Left hindlimb (tissue), 1 donor: ENCODE data around the gene LIMS2.
A peak's percentile ranks its signal among the peaks of the same experiment; 100 is the strongest.

Source experiments
- DNase-seq: peaks from one replicate; pipeline ENCODE4 v3.0.0-alpha.2; 2018

The LIMS2 gene

GRCh38 chr2:127700527-127701192 is 25.3 kb upstream of the LIMS2 start:
- DNase-seq, result no peak

- DNase-seq, result no peak
Measured at GRCh38 chr2:127698553-127699355, 23.4 kb upstream of the LIMS2 start.

- DNase-seq, result no peak
Measured at GRCh38 chr2:127697482-127698180, 22.3 kb upstream of the LIMS2 start.

- DNase-seq, result no peak
Measured at GRCh38 chr2:127695491-127696472, 20.5 kb upstream of the LIMS2 start.

GRCh38 chr2:127694986-127695385 is 19.7 kb upstream of the LIMS2 start:
- DNase-seq, result no peak

GRCh38 chr2:127690696-127691095 is 15.4 kb upstream of the LIMS2 start:
- no peak for DNase-seq

- DNase-seq, result no peak
Measured at GRCh38 chr2:127688405-127688804, 13.1 kb upstream of the LIMS2 start.

- no peak for DNase-seq
Measured at GRCh38 chr2:127685410-127686080, 10.2 kb upstream of the LIMS2 start.

GRCh38 chr2:127683757-127684156 is 8.4 kb upstream of the LIMS2 start:
- DNase-seq, result no peak

GRCh38 chr2:127683056-127683455 is 7.7 kb upstream of the LIMS2 start:
- no peak for DNase-seq

GRCh38 chr2:127681976-127682857 is 6.9 kb upstream of the LIMS2 start:
- DNase-seq, result no peak

- DNase-seq, result no peak
Measured at GRCh38 chr2:127681288-127681804, 6.0 kb upstream of the LIMS2 start.

GRCh38 chr2:127680706-127681287 is 5.5 kb upstream of the LIMS2 start:
- DNase-seq, result no peak

GRCh38 chr2:127679680-127680361 is 4.5 kb upstream of the LIMS2 start:
- no peak for DNase-seq

GRCh38 chr2:127678991-127679390 is 3.7 kb upstream of the LIMS2 start:
- peak; percentile 10 for DNase-seq

GRCh38 chr2:127678531-127678930 is 3.2 kb upstream of the LIMS2 start:
- peak; percentile 28 for DNase-seq

GRCh38 chr2:127676906-127677305 is 1.6 kb upstream of the LIMS2 start:
- no peak for DNase-seq

GRCh38 chr2:127674241-127675209 is 805 bp downstream of the LIMS2 start:
- no peak for DNase-seq
